GM19025 (cell line): Measurements from ENCODE around the gene DBP.
"Not testable (repeated sequence)": the region's sequence is repeated elsewhere in the genome, so short reads cannot be mapped to it uniquely, and the experiment has no call there.

ENCODE experiments used
- ATAC-seq: cut with Tn5 transposase; IDR thresholded peaks from one replicate; pipeline ENCODE4 v1.9.1; 2021; ENCODE audit warnings: mild to moderate bottlenecking, low read depth, moderate library complexity; ENCODE audit not compliant: unreplicated experiment

Gene DBP, protein sequence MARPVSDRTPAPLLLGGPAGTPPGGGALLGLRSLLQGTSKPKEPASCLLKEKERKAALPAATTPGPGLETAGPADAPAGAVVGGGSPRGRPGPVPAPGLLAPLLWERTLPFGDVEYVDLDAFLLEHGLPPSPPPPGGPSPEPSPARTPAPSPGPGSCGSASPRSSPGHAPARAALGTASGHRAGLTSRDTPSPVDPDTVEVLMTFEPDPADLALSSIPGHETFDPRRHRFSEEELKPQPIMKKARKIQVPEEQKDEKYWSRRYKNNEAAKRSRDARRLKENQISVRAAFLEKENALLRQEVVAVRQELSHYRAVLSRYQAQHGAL

DNA sequence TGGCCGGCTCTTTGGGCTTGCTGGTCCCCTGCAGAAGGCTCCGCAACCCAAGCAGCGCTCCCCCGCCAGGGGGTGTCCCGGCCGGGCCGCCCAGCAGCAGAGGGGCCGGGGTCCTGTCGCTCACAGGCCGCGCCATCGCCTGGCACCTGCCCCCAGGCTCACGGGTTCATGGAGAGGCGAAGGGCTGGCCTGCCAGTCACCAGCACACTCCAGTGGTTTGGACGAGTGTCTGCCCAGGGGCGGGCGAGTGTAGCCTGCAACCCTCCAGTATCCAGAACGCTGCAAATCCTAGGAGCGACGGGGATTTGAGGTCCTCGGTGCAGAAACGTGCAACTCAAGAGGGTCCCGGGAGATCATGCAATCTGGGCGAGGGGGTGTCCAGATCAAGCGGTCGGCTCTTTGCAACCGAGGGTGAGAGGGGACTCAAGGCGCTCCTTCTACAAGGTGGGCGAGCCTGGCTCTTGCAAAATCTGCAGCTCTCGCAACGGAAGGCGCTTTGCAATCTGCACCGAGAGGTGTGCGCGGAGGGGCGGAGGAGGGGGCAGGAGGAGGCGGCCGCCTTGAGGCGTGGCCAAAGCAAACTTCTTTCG is at the start of gene DBP:
Gene DBP (minus strand): TSS at position 521 of the 590 bp plus-strand sequence. CDS start 385 bp downstream, at position 136.
- ATAC-seq = no peak

DNA sequence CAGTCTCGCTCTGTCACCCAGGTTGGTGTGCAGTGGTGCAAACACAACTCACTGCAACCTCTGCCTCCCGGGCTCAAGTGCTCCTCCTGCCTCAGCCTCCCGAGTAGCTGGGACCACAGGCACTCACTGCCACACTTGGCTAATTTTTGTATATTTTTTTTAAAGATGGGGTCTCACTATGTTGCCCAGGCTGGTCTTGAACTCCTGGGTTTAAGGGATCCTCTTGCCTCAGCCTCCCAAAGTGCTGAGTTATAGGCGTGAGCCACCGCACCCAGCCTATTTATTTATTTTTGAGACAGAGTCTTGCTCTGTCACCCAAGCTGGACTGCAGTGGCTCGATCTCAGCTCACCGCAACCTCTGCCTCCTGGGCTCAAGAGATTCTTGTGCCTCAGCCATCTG is 49.5 kb upstream of the DBP start:
- ATAC-seq = not testable (repeated sequence)

DNA sequence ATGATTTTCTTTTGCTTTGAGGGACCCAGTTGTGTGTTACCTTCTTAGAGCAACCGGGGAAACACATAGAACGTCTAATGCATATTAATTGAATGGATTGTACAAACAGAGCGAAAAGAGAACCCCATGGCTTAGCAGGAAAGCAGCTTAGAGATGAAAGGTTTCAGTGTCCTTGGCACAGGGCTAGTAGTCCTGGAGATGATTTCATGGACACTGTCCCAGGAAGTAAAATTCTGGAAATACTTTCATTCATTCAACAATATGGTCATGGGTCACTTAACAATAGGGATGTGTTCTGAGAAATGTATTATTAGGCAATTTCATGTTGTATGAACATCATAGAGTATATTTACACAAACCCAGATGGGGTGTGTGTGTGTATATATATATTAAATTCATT is 48.9 kb upstream of the DBP start:
- no peak for ATAC-seq

DNA sequence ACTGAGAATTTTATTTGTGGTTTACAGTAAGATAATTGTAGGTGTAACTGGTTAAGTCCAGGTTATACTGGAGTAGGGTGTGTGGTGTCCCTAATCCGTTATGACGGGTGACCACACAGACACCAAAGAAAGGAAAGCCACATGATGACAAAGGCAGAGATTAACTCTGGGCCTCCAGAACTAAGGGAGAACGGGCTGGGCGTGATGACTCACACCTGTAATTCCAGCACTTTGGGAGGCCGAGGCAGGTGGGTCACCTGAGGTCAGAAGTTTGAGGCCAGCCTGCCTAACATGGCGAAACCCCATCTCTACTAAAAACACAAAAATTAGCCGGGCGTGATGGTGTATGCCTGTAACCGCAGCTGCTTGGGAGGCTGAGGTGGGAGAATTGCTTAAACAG is 48.4 kb upstream of the DBP start:
- ATAC-seq = no peak

DNA sequence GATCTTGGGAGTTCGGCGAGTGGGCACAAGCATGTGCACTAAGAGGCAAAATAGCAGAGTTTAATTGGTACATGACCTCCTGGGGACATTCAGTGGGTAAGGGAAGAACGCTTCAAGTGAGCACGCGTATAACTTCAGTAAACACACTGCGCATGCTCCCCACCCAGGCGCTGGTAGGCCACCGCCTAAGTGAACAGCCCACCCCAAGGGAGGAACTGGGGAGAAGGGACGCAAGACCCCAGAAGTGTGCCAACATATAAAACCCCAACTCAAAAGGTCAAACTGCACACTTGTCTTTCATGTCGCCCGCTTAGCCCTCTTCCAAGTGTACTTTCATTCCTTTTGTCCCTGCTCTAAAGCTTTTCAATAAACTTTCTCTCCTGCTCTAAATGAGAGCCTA is 46.2 kb upstream of the DBP start:
- no peak for ATAC-seq

DNA sequence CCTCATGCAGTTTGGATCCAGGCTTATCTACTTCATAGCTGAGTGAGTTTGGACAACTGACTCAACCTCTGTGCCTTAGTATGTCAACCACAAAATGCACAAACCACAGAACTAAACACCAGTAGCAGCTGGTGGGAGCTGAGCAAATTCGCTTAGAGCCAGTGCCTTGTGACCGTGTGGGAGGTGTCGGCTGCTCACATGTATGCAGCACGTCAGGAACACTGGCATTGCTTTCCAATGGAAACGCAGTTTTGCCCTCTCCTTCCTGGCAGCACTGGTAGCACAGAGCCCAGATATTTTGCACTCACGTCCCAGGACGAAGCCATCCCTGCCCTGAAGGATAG is 43.9 kb upstream of the DBP start:
- ATAC-seq = no peak

DNA sequence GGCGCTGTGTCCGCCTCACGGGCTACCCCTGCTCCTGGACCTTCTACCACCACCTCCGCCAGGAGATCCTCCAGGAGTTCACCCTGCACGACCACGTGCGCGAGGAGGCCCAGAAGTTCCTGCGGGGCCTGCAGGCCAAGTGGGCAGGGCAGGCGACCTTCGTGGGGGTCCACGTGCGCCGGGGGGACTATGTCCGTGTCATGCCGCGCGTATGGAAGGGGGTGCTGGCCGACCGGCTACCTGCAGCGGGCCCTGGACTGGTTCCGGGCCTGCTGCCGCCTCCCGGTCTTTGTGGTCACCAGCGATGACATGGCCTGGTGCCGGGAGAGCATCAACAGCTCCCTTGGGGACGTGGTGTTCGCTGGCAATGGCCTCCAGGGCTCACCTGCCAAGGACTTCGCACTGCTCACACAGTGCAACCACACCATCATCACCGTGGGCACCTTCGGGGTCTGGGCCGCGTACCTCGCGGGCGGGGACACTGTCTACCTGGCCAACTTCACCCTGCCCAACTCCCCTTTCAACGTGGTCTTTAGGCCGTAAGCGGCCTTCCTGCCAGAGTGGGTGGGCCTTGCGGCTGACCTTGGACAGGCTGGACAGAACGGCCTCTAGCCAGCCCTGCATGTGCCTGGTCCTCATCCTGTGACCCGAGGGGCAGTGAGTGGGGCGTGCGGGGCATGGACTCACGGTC is 43.4 kb upstream of the DBP start:
- no peak for ATAC-seq

DNA sequence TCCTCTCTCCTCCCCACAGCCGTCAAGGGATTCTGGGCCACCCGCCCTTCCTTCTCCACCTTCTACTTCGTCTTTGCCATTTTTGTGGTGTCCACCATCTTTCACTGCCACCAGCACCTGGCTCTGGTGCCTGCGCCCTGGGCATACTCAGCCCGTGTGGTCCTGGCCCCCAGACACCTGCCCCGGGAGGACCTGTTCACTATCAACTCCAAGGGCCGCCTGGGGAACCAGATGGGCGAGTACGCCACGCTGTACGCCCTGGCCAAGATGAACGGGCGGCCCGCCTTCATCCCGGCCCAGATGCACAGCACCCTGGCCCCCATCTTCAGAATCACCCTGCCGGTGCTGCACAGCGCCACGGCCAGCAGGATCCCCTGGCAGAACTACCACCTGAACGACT is 42.8 kb upstream of the DBP start:
- not testable (repeated sequence) for ATAC-seq

DNA sequence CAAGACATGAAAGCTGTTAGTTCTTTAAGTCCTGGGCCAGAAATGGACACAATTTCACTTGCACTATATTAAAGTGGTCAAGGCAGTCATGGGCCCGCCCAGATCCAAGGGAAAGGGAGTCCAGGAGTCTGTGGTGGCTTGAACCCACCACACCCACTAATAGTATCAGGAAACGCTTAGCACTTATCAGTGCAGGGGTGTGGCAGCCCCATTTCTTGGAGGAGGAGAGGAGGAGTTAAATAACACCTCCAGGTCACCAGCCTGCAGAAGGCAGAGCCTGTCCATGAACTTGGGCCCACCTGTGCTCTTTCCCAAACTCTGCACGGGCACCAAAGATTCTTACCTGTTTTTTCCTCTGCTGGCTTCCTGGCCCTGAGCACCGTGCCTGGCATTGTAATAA is 41.0 kb upstream of the DBP start:
- ATAC-seq = no peak

DNA sequence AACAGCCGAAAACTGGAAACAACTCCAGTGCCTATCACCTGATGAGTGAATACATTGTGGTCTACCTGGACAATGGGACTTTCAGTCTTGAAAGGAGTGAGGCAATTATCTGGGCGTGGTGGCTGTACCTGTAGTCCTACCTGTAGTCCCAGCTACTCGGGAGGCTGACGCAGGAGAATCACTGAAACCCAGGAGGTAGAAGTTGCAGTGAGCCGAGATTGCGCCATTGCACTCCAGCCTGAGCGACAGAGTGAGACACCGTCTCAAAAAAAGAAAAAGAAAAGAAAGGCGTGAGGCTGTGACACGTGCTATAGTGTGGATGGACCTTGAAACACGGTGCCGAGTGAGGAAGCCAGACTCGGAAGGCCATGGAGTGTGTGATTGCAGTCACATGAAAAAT is 39.7 kb upstream of the DBP start:
- ATAC-seq = no peak

DNA sequence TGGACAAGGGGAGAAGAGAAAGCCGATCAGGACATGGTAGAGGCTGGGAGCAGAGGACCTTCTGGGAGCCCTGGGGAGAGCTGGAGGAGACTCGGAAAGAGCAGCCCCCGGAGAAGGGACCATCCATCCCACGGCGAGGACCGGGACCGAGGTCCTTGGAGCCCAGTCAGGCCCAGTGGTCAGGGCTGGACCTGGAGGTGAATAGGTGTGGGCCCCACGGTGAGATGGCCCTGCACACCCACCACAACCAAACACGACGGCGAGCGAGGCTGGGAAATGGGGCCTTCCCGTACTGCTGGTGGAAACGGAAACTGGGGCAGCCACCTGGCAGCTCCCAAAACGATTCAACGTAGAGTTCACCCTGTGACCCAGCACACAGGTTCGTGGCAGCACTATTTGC is 39.3 kb upstream of the DBP start:
- no peak for ATAC-seq

DNA sequence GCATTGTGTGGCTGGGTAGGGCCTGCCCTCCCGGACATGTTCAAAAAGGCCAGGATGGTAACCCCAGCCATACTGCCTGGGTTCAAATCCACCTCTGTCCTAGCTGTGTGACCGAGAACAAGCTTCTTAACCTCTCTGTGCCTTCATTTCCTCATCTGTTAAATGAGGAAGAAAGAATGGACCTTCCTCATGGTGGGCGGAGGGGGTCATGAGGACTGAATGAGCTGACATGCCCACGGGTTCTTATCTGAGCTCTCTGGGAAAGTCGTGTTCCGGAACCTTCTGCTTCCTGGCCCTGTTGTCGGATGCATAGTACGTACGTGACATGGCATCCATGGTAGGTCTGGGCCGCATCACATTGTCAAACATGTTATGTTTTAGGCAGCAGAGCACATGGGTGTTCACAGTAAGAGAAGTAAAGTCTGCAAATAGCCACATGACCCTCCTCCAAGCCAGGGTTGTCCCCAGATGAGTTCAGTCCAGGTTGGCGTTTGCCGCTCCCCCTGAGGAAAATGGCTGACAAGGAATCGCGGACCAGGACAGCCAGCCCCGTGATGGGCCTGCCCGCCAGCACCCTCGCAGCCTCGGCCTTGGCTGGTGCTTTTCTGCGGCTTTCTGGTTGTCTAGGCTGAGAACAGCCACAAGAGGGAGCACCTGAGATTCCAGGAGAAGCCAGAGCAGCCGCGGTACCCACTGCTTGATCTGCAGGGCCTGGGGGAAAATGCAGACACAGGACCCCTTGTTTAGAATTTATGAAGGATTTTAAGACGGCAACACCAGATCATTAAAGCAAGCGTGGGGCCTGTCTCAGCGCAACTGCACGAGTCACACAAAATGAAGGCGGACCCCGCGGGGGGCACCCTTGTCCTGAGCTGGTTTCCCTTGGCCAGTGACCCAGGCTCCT is 38.0 kb upstream of the DBP start:
- ATAC-seq = no peak

DNA sequence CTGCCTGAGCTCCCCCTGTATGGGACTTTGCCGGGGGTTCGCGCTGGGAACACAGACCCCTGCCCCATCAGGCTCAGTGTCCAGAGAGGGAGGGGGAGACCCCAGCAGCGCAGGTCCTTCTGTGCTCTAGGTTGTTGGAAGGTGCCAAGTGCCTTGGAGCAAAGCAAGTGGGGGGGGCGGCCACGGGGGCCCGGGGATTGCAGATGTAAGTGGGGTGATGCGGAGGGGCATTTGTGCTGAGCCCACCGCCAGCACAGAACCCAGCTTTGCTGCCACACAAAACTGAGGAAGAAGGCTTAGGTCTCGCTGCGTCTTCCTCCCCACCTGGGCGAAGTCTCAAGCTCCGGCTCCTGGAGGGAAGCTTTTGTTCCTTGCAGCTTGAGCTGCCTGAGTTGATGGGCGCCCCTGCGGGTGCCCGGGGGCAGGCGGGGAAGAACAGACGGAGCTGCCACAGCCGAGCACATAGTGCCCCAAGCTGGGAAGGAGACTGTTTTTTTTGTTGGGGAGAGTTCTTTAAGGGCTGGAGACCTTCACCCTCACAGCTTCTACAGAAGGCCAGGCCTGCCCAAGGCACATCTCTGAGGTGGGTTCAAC is 37.1 kb upstream of the DBP start:
- no peak for ATAC-seq

DNA sequence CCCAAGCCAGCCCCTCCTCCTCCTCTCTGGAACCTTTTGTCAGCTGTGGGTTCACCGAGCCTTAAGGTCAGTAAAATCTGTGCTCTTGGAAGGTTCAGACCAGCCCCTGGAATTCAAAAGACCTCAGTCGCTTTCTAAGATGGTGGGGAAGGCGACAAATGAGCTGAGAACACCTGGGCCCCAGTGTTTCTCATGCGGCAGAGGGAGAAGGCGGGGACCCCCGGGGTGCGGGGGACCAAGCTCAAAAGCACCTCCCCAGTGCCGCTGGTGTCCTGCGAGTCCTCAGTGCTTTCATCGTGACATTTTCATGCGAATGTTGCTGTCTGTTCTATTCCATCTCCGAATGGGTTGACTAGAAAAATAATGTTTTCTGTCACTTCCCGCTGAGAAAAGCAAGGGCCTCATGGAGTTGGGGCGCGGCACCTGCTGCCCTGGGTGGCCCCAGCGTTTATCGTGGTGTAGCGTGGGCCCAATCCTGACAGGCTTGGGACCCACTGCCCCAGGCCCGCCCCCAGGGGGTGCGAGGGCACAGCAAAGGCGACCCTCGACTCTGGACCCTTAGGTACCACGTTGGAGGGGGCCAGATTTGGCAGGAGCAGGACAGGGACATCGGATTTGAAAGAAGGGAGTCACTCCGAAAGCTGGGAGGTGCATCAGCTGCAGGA is 36.4 kb upstream of the DBP start:
- ATAC-seq = no peak

DNA sequence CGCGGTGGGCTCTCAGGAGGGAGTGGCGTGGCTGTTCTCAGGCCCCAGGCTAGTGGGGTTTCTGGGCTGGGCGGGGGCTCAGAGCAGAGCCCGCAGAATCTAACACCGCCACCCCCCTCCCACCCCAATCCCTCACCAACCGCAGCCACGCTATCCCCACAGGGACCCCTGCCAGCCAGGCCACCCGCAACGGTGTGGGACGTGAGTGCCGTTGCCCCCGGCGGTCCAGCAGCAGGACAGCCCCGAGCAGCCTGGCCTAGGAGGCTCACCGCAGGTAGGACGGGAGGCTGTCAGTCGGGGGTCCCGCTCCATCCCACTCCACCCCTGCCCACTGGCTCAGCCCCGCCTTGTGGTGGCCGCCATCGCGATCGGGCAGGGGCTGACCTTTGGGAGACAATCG is 35.8 kb upstream of the DBP start, which contains the start of gene NTN5:
Gene NTN5 (minus strand): TSS at position 24 of the 400 bp plus-strand sequence. CDS start 2,031 bp downstream, outside the sequence.
- no peak for ATAC-seq

DNA sequence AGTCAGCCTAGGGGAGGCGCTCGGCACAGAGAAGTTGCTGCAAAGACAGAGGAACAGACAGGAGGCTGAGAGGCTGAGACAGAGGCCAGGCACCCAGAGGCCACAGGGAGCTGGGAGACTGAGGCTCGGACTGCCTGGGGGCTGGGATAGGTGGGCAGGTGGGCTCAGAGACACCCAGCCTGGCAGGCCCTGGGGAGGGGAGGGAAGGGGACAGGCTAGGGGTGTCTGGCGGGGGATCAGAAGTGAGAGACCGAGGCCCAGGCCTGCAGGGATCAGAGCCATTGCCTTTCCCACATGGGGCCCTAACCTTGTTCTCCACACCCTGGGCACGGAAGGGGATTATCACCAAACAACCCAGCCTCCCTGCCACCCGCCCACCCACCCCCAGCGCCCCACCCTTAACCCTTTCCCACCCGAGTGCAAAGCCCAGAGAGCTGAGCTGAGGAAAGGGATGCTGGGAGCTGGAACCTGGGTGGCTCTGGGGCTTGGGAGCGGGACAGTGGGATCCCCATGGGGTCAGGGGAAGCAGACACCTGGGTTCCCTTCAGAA is 34.3 kb upstream of the DBP start:
- ATAC-seq = no peak

DNA sequence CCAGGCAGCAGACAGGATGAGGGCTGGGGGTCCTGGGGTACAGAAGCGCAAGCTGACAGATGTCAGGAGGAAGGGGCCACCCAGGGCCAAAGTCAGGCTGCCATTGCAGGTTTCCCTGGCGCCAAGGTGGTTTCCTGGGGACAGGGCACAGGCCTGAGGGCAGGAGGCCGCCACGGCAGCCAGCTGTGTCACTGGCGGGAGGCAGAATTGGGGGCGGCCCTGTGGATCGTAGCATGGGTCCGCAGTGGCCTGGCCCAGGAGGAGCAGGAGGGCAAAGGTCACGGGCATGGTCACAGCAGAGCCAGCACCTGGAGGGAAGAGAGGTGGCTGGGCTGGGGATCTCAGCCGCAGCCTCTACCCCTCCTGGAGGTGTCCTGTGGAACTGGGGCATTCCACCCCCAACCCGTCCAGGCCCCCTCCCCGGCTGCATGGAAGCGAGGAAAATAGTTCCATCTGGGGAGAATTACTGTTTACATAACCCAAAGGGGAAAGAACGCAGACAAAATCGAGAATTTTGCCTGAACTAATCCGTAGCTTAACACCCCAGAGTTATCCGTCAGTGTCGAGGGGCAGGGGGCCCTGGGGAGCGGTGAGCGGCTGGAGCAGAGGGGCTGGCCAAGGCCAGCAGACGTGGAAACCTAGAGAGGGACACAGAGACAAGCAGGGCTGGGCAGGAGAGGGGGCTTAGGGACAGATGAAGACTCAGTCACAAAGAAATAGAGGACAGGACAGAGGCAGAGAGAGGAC is 33.7 kb upstream of the DBP start:
- ATAC-seq = no peak

DNA sequence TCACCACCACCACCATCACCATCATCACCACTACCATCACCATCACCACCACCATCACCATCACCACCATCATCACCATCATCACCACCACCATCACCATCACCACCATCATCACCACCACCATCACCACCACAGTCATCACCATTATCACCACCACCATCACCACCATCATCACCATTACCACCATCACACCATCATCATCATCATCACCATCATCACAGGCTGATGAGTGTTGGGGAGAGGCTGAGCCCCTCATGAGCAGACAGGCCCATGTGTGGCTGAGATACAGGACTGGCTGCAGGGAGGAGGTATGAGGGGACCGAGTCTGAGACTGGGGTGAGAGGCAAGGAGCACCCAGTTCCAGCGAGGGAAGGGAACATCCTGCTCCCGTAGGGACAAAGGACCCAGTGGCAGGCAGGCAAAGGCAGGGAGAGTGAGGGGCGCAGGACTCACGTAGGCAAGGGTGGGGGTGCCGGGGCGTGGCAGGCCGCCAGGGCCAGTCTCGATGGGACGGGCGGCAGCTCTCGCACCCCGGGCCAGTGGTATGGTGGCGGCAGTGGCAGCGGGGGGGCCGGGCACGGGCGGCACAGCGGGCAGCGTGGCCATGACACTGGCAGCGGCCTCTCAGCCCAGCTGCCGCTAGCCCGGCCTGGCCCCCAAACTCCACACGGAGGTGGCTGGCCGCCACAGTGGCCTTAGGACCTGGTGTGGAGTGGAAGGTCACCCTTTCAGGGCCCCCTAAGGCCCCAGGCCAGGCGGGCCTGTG is 32.9 kb upstream of the DBP start:
- no peak for ATAC-seq
